ENCODE measurements around the gene IMMP2L. TPM values are rescaled to one million over a fixed set of nuclear protein-coding genes. Genes with fewer than 3 reads are reported as not detected.

Gene IMMP2L
- total and polyA plus RNA-seq, 2 of the 8 experiments (the other 6 are each of a cell fraction or from before 2014, with no cell fraction given), result 2.3 to 10.1 TPM

DNA sequence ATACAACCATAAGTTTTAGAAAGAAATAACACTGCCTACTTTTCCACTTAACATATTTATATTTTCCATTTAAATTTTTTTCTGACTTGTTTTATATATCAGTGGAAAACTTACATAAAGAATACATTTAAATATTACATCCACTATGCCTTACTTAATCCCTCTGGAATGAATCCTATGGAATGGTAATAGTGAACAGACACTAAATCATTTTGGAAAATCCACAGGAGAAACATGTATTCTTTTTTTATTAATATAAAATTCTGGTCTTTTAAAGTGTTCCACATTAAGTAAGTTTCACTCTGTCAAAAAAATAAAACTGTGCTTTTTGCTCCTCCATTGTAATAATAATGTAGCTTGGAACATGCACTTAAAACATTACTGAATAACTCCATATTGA is 708.1 kb downstream of the IMMP2L start:
- Histone ChIP-seq H4K91ac (replicated peaks; ENCODE audit: insufficient read length, low read length) (no peak overlapping the region), H3K23me2 (ENCODE audit: low read depth, low read length) (no peaks in the 10 kb centered on the region; the same call in 1 of the 2 replicates), H3K4me3 (ENCODE audit: extremely low read depth in 1 of 4, insufficient read depth in 2 of 4, low read depth in 3 of 4, low read length in 4 of 4) (no peak overlapping the region), H3K56ac (replicated peaks; ENCODE audit: insufficient read length, low read depth, low read length) (no peak overlapping the region), H3K23ac (ENCODE audit: insufficient read length) (no peak overlapping the region), H2BK20ac (ENCODE audit: low read length) (no peak overlapping the region), H3K18ac (ENCODE audit: extremely low read depth, low read length) (no peak overlapping the region), H3K14ac (ENCODE audit: insufficient read length) (no peak overlapping the region), H3K36me3 (ENCODE audit: control insufficient read depth in 2 of 4, insufficient read depth in 4 of 4, low read length in 3 of 4) (peaks cover 0 to 3% (median 1%) of the 10 kb centered on the region in 4 experiments; a peak in 1 of 8 replicates), H2BK5ac (ENCODE audit: low read depth, low read length) (no peak overlapping the region), H3K9me3 (ENCODE audit: insufficient read depth in 2 of 2, low read depth in 1 of 2, low read length in 1 of 2) (peaks cover 5 to 6% of the 10 kb centered on the region in 2 experiments; a peak in 1 of 4 replicates), H3K4me2 (ENCODE audit: insufficient read depth in 1 of 2, low read depth in 2 of 2, low read length in 2 of 2) (no peak overlapping the region), H2AK5ac (ENCODE audit: low read depth, low read length) (no peak overlapping the region), H2BK120ac (replicated peaks; ENCODE audit: low read depth, low read length) (no peak overlapping the region), H4K20me1 (replicated peaks in 1 of 2; ENCODE audit: control insufficient read depth in 1 of 2, insufficient read depth in 2 of 2, low read length in 2 of 2) (no peaks in the 10 kb centered on the region), H3K4me1 (replicated peaks in 1 of 4; ENCODE audit: control insufficient read depth in 3 of 4, insufficient read depth in 4 of 4, low read length in 3 of 4) (peaks cover 0 to 14% (median 4%) of the 10 kb centered on the region in 4 experiments; a peak in 4 of 7 replicates), H3K4ac (replicated peaks; ENCODE audit: insufficient read length, low read depth, low read length) (no peak overlapping the region), H3K79me2 (ENCODE audit: control insufficient read depth in 1 of 2, insufficient read depth in 2 of 2, low read length in 2 of 2) (no peaks in the 10 kb centered on the region), H2BK15ac (ENCODE audit: low read length) (no peak overlapping the region), H3K27me3 (replicated peaks in 1 of 4; ENCODE audit: control insufficient read depth in 3 of 4, extremely low read depth in 1 of 4, insufficient read depth in 3 of 4, low read length in 3 of 4) (no peaks in the 10 kb centered on the region), H3K9ac (replicated peaks in 1 of 4; ENCODE audit: extremely low read depth in 1 of 4, low read depth in 3 of 4, low read length in 3 of 4) (no peak overlapping the region), H3K79me1 (ENCODE audit: low read depth, low read length) (no peaks in the 10 kb centered on the region), H2AFZ (ENCODE audit: low read length) (no peak overlapping the region), H3K27ac (ENCODE audit: low read depth, low read length) (no peak overlapping the region), H4K5ac (ENCODE audit: insufficient read length, low read depth, low read length) (no peak overlapping the region), H2BK12ac (ENCODE audit: low read depth, low read length) (no peak overlapping the region), H4K8ac (ENCODE audit: extremely low read depth, insufficient read depth, low read length) (no peak overlapping the region)
- POLR2A ChIA-PET (ENCODE audit: partially characterized antibody), result no interaction called here
- FAIRE-seq (no peak), DNase-seq (ENCODE audit: low read depth in 1 of 2, low spot score in 2 of 2) (no peak)
- TF ChIP-seq, protein P1, sequence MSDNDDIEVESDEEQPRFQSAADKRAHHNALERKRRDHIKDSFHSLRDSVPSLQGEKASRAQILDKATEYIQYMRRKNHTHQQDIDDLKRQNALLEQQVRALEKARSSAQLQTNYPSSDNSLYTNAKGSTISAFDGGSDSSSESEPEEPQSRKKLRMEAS (IDR thresholded peaks at IDR 0.05), result no peak
- TF ChIP-seq HDAC2 (IDR thresholded peaks at IDR 0.05; ENCODE audit: borderline replicate concordance in 1 of 2, low read depth in 2 of 2, low read length in 2 of 2) (no peak), BACH1 (IDR thresholded peaks at IDR 0.05; ENCODE audit: low read length) (no peak)
- CTCF ChIA-PET (ENCODE audit: partially characterized antibody), result no interaction called here

Data from H1 (cell line).